T-helper 22 cell (primary cell): ENCODE results near the gene ZNF428.

Source experiments
- DNase-seq: peaks from one replicate; pipeline ENCODE4 v3.0.0-alpha.2; 2020; ENCODE audit warnings: low read depth

ZNF428 gene

DNA sequence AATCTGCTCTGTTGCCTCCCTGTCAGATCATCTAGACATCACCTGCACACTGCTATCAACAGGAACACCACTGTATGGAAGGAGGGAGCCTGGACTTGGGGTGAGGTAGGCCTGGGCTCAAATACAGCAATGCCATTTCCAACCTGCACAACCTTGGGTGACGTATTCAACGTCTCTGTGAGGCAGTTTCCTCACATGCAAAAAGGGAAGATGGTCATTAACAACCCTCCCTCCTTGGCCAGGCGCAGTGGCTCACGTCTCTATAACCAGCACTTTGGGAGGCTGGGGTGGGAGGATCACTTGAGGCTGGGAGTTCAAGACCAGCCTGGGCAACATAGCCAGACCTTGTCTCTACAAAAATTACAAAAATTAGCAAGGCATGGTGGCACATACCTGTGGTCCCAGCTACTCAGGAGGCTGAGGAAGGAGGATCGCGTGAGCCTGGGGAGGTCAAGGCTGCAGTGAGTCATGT, 57.2 kb downstream of the ZNF428 start:
- DNase-seq = no peak

- no peak for DNase-seq
Observed at GRCh38 chr19:43561139-43561970, 58.1 kb downstream of the ZNF428 start.

DNA sequence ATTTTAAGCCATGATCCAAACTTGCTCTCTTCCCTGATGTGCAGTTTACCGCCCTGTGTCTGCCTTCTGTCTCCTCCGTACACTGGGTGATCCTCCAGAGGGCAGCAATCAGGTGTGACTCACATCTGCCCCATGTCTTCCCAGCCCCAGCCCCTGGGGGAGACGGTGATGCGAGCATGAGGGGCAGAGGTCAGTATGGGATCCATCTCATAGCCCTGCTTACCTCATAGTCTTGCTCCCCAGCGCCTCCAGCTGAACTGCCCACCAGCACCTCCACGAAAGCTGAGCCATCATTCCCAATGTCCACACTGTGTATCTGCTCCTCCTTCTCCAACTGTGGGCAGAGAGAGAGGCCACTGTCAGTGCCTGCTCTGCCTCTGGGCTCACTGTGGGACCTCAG, 58.7 kb downstream of the ZNF428 start:
- no peak for DNase-seq
